MM.1S (cell line): Measurements from ENCODE around the gene ISG15.

Experiments used
- CTCF ChIP-seq: fragments of 300-600 bp; sonication (generic); IDR thresholded peaks from 2 replicates; pipeline ENCODE4 v1.5.1; 2016; ENCODE audit warnings: antibody characterized with exemption, low read length, mixed read lengths
- EZH2 ChIP-seq: fragments of 300-600 bp; sonication (generic); optimal IDR thresholded peaks from 2 replicates; pipeline ENCODE3; 2017; ENCODE audit warnings: low read depth, mild to moderate bottlenecking, antibody characterized with exemption, low read length, mixed read lengths

- TF ChIP-seq CTCF (no peak), EZH2 (no peak)
These were observed 12.4 kb downstream of the ISG15 start for GRCh38 chr1:1025730-1026129.
